Measurements from ENCODE around the gene SPRR2E.
"Not testable (repeated sequence)": the region's sequence is repeated elsewhere in the genome, so short reads cannot be mapped to it uniquely, and the experiment has no call there.

The SPRR2E gene

GRCh38 chr1:153058826-153059784 lies 35.2 kb downstream of the SPRR2E start:
- DNase-seq = no peak

GRCh38 chr1:153058154-153058553 lies 36.2 kb downstream of the SPRR2E start:
- no peak for DNase-seq

- no peak for DNase-seq
Measured at GRCh38 chr1:153057375-153057774, 37.0 kb downstream of the SPRR2E start, which contains the start of gene SPRR2A. TSS of gene SPRR2A (minus strand) at chr1:153057512. CDS start at chr1:153056735, 777 bp downstream.

GRCh38 chr1:153056111-153056510 lies 38.2 kb downstream of the SPRR2E start:
- DNase-seq = not testable (repeated sequence)

- no peak for DNase-seq
Measured at GRCh38 chr1:153049211-153049610, 45.1 kb downstream of the SPRR2E start.

Measured in midbrain (tissue), 1 donor.